GM23338 (cell line): Measurements from ENCODE around the gene NCOA7. TPM values are rescaled to one million over a fixed set of nuclear protein-coding genes. Genes with fewer than 3 reads are reported as not detected.

Experiments used
- ATAC-seq: fragments of 200-7000 bp; cut with Tn5 transposase; 3 replicates; pipeline ENCODE4 v1.9.1; 2020
- DNase-seq: peaks from one replicate; pipeline ENCODE4 v3.0.0-alpha.2; 2015; ENCODE audit warnings: low spot score
- H2AFZ ChIP-seq: fragments of 200-600 bp; sonication (generic); 2 replicates; pipeline ENCODE4 v1.8.0; 2016; ENCODE audit warnings: antibody characterized with exemption, mild to moderate bottlenecking, moderate library complexity
- H3F3A ChIP-seq: fragments of 200-600 bp; sonication (generic); replicated peaks from 2 replicates; pipeline ENCODE4 v1.8.0; 2017; ENCODE audit warnings: antibody characterized with exemption, mixed run types, low read depth
- H3K27ac ChIP-seq: fragments of 200-600 bp; sonication (generic); 2 replicates; pipeline ENCODE4 v1.6.1; 2016; ENCODE audit warnings: low read depth
- H3K27me3 ChIP-seq: fragments of 200-600 bp; sonication (generic); 2 replicates; pipeline ENCODE4 v1.8.0; 2016; ENCODE audit warnings: mild to moderate bottlenecking, mixed run types, moderate library complexity; ENCODE audit not compliant: insufficient read depth
- H3K36me3 ChIP-seq: fragments of 200-600 bp; sonication (generic); 2 replicates; pipeline ENCODE4 v1.8.0; 2016; ENCODE audit warnings: mild to moderate bottlenecking; ENCODE audit not compliant: insufficient read depth
- H3K4me1 ChIP-seq: fragments of 200-600 bp; sonication (generic); 2 replicates; pipeline ENCODE4 v1.8.0; 2016; ENCODE audit warnings: mild to moderate bottlenecking, moderate library complexity; ENCODE audit not compliant: insufficient read depth
- H3K4me2 ChIP-seq: fragments of 200-600 bp; sonication (generic); 2 replicates; pipeline ENCODE4 v1.7.1; 2017; ENCODE audit warnings: mixed run types
- H3K4me3 ChIP-seq: fragments of 200-600 bp; sonication (generic); 2 replicates; pipeline ENCODE4 v1.6.1; 2016; ENCODE audit warnings: mixed run types
- H3K79me2 ChIP-seq: fragments of 200-600 bp; sonication (generic); replicated peaks from 2 replicates; pipeline ENCODE4 v1.8.0; 2017; ENCODE audit warnings: mild to moderate bottlenecking; ENCODE audit not compliant: insufficient read depth
- H3K9me2 ChIP-seq: fragments of 200-600 bp; sonication (generic); 2 replicates; pipeline ENCODE4 v1.8.0; 2017; ENCODE audit not compliant: insufficient read depth
- H4K20me1 ChIP-seq: fragments of 200-600 bp; sonication (generic); replicated peaks from 2 replicates; pipeline ENCODE4 v1.8.0; 2017; ENCODE audit warnings: mild to moderate bottlenecking; ENCODE audit not compliant: insufficient read depth
- H3K27ac Mint-ChIP-seq: 2 replicates; pipeline ENCODE4 v1.8.0; 2020; ENCODE audit warnings: inconsistent platforms, mild to moderate bottlenecking, moderate library complexity, mixed read lengths
- H3K27me3 Mint-ChIP-seq: 3 replicates; pipeline ENCODE4 v1.8.0; 2022; ENCODE audit warnings: low read depth, mild to moderate bottlenecking, moderate library complexity, mixed read lengths, inconsistent platforms; ENCODE audit not compliant: insufficient read depth, poor library complexity
- H3K36me3 Mint-ChIP-seq: 3 replicates; pipeline ENCODE4 v1.8.0; 2021; ENCODE audit warnings: low read depth, mild to moderate bottlenecking, inconsistent platforms, moderate library complexity, mixed read lengths
- H3K4me1 Mint-ChIP-seq: 3 replicates; pipeline ENCODE4 v1.8.0; 2020; ENCODE audit warnings: mild to moderate bottlenecking, inconsistent platforms, mixed read lengths
- H3K4me3 Mint-ChIP-seq: 3 replicates; pipeline ENCODE4 v1.8.0; 2021; ENCODE audit warnings: moderate library complexity, mild to moderate bottlenecking, inconsistent platforms, mixed read lengths
- H3K9me3 Mint-ChIP-seq: 3 replicates; pipeline ENCODE4 v1.8.0; 2020; ENCODE audit warnings: moderate library complexity, mild to moderate bottlenecking, inconsistent platforms, mixed read lengths
- REST ChIP-seq: IDR thresholded peaks from one replicate; pipeline ENCODE4 v1.6.1; 2018; ENCODE audit warnings: antibody characterized with exemption; ENCODE audit not compliant: unreplicated experiment
- ZNF462 ChIP-seq: fragments of 250-450 bp; sonication (Bioruptor Pico); IDR thresholded peaks from 2 replicates; pipeline ENCODE4 v1.5.0; 2020; ENCODE audit warnings: mild to moderate bottlenecking, moderate library complexity
- polyA plus RNA-seq: library from polyadenylated mRNA; unstranded; fragments of >200 nt; fragmentation: Nextera tagmentation; extraction: Ambion mirVana; gene quantifications from 2 replicates; pipeline ENCODE4 v1.2.1, GENCODE V29; 2016
- total RNA-seq: library from RNA; depleted of rRNA; stranded (reverse); fragments of >200 nt; shearing (Covaris generic); gene quantifications from 2 replicates; pipeline ENCODE4 v1.2.3, GENCODE V29; 2014

NCOA7 gene
- total and polyA plus RNA-seq, 2 experiments from 2014 or later, result 9.3 to 15.7 TPM

- no peak for TF ChIP-seq ZNF462 (CRISPR knock-in tag)
Observed at GRCh38 chr6:125819535-125820326, 29.0 kb downstream of the NCOA7 start (continued).

- no peak for TF ChIP-seq REST
- Mint-ChIP-seq H3K4me1 (peaks cover 12% of the 10 kb centered on the region), H3K27ac (no peak overlapping the region), H3K27me3 (peaks cover 5% of the 10 kb centered on the region), H3K36me3 (no peaks in the 10 kb centered on the region; the same call in 2 of the 3 replicates), H3K4me3 (no peak overlapping the region), H3K9me3 (no peaks in the 10 kb centered on the region)
- H3K4me3 ChIP-seq, result no peak overlapping the region
- ATAC-seq (no peak), DNase-seq (no peak)
- H3K9me2 ChIP-seq, result no peaks in the 10 kb centered on the region
- H4K20me1 ChIP-seq, result no peaks in the 10 kb centered on the region
- no peak overlapping the region for H3K4me2 ChIP-seq
- H3K36me3 ChIP-seq, result no peaks in the 10 kb centered on the region
- no peak overlapping the region for H2AFZ ChIP-seq
- H3K27me3 ChIP-seq, result no peaks in the 10 kb centered on the region
- H3K27ac ChIP-seq, result no peak overlapping the region
- peaks cover 4% of the 10 kb centered on the region for H3K4me1 ChIP-seq
- no peaks in the 10 kb centered on the region for H3K79me2 ChIP-seq
- H3F3A ChIP-seq, result no peaks in the 10 kb centered on the region
Observed at GRCh38 chr6:125821825-125822281, 31.1 kb downstream of the NCOA7 start.
